PC-3 (cell line): ENCODE measurements around the gene CACNA1S. TPM values are rescaled to one million over a fixed set of nuclear protein-coding genes. Genes with fewer than 3 reads are reported as not detected.

Source experiments
- ATAC-seq: fragments of 200-7000 bp; cut with Tn5 transposase; 2 replicates; pipeline ENCODE4 v1.9.1; 2020; ENCODE audit warnings: mild to moderate bottlenecking, moderate library complexity
- BruUV-seq: library from RNA; stranded (reverse); fragments of 400-500 nt; replicated peaks from 2 replicates; lab custom pipeline; 2021; lab: Mats Ljungman, UMichigan
- CTCF ChIA-PET: fragments of 300-600 bp; sonication (Branson Sonifier 250); formaldehyde crosslinking; loops from one replicate; lab custom pipeline; 2022; ENCODE audit warnings: antibody characterized with exemption; lab: Charles Lee
- POLR2A ChIA-PET: fragments of 300-600 bp; sonication (Branson Sonifier 250); formaldehyde crosslinking; loops from one replicate; lab custom pipeline; 2022; ENCODE audit warnings: antibody characterized with exemption; ENCODE audit not compliant: unreplicated experiment; lab: Charles Lee
- DNase-seq: peaks from one replicate; pipeline ENCODE4 v3.0.0-alpha.2; 2015
- H2AFZ ChIP-seq: fragments of 300-600 bp; sonication (generic); 2 replicates; pipeline ENCODE4 v1.6.0; 2016; ENCODE audit warnings: antibody characterized with exemption, low read length
- H3F3A ChIP-seq: fragments of 300-600 bp; sonication (generic); one replicate; pipeline ENCODE4 v1.6.0; 2017; ENCODE audit warnings: antibody characterized with exemption, low read length, control low read depth, mild to moderate bottlenecking; ENCODE audit not compliant: unreplicated experiment
- H3K27ac ChIP-seq: fragments of 300-600 bp; sonication (generic); 2 replicates; pipeline ENCODE4 v1.5.1; 2016; ENCODE audit warnings: mild to moderate bottlenecking, low read length
- H3K27me3 ChIP-seq: fragments of 300-600 bp; sonication (generic); 2 replicates; pipeline ENCODE4 v1.6.1; 2016; ENCODE audit warnings: low read length, mixed read lengths
- H3K36me3 ChIP-seq: fragments of 300-600 bp; sonication (generic); 2 replicates; pipeline ENCODE4 v1.6.1; 2016; ENCODE audit warnings: low read depth, mixed run types, low read length, mixed read lengths
- H3K4me1 ChIP-seq: fragments of 300-600 bp; sonication (generic); 2 replicates; pipeline ENCODE4 v1.5.1; 2016; ENCODE audit warnings: low read length; ENCODE audit not compliant: insufficient read depth
- H3K4me2 ChIP-seq: fragments of 300-600 bp; sonication (generic); 2 replicates; pipeline ENCODE4 v1.6.0; 2016; ENCODE audit warnings: low read length
- H3K4me3 ChIP-seq: fragments of 300-600 bp; sonication (generic); 2 replicates; pipeline ENCODE4 v1.5.1; 2016; ENCODE audit warnings: mild to moderate bottlenecking, low read length, mixed read lengths
- H3K79me2 ChIP-seq: fragments of 300-600 bp; sonication (generic); 2 replicates; pipeline ENCODE4 v1.6.1; 2017; ENCODE audit warnings: low read length, mixed read lengths
- H3K9ac ChIP-seq: fragments of 300-600 bp; sonication (generic); 2 replicates; pipeline ENCODE4 v1.6.0; 2016; ENCODE audit warnings: mild to moderate bottlenecking, low read length
- H3K9me2 ChIP-seq: fragments of 300-600 bp; sonication (generic); replicated peaks from 2 replicates; pipeline ENCODE4 v1.6.1; 2016; ENCODE audit warnings: mixed run types, low read length, mixed read lengths
- H3K9me3 ChIP-seq: fragments of 300-600 bp; sonication (generic); 2 replicates; pipeline ENCODE4 v1.6.1; 2016; ENCODE audit warnings: low read length, mixed read lengths
- H4K20me1 ChIP-seq: fragments of 300-600 bp; sonication (generic); 2 replicates; pipeline ENCODE4 v1.6.1; 2016; ENCODE audit warnings: low read length, mixed read lengths
- EZH2 ChIP-seq: fragments of 300-600 bp; sonication (generic); IDR thresholded peaks from one replicate; pipeline ENCODE4 v1.6.1; 2017; ENCODE audit warnings: antibody characterized with exemption, mild to moderate bottlenecking, low read length; ENCODE audit not compliant: unreplicated experiment
- EZH2phosphoT487 ChIP-seq: fragments of 300-600 bp; sonication (generic); IDR thresholded peaks from 2 replicates; pipeline ENCODE4 v1.6.1; 2018; ENCODE audit warnings: mild to moderate bottlenecking, antibody characterized with exemption, low read length, borderline replicate concordance
- intact Hi-C: fragments of 100-400 bp; cut with micrococcal nuclease; formaldehyde crosslinking; loops from 2 replicates; pipeline ENCODE4 v1.9.0; 2023
- total RNA-seq: library from RNA; depleted of rRNA; stranded (reverse); fragments of >200 nt; gene quantifications from 2 replicates; pipeline ENCODE4 v1.2.3, GENCODE V29; 2014
- TF ChIP-seq, protein P1 (sequence below): fragments of 300-600 bp; sonication (generic); conservative IDR thresholded peaks from 2 replicates; pipeline ENCODE4 v1.5.1; 2017; ENCODE audit warnings: antibody characterized with exemption, low read depth, mild to moderate bottlenecking, low read length

The CACNA1S gene
- total RNA-seq, 1 experiment from 2014 or later, result not detected

DNA sequence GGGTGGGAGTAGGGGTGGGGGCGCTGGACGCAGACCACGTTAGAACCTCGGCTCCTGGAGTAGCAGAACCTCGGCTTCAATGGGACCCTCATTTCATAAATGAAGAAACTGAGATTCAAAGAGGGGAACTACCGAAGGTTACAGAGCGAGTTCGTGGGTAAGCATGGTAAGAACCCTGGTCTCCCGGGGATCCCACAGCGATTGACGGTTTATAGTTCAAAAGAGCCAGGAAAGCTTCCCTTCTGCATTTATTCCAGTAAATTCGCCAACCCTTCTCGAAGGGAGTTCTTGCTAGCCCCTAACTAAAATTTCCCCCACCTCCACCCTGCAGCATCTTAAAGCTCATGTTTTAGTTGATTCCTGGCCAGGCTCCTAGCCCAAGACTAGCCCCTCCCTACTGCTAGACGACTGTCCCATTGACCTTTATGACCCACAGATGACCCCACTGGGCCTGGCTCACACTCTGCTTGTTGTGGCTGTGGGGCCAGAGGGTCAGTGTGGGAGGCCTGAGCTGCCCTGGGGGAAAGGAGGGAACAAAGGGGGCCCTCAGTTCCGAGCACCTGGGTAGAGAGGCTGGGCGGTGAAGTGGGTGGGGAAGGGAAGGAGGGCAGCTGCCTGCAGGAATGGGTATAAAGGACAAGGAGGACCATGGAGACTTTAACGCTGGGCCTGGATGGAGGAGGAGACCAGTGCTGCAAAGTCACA is 88.2 kb downstream of the CACNA1S start:
- H3K4me1 ChIP-seq, result peaks cover 8% of the 10 kb centered on the region
- H3K9me3 ChIP-seq, result no peaks in the 10 kb centered on the region
- ChIA-PET CTCF (no interaction called here), POLR2A (no interaction called here)
- no peak overlapping the region for H3K9ac ChIP-seq
- H4K20me1 ChIP-seq, result no peaks in the 10 kb centered on the region
- no TSS peak for BruUV-seq
- H3K36me3 ChIP-seq, result no peaks in the 10 kb centered on the region
- intact Hi-C loops, result no loop called here
- TF ChIP-seq, protein P1, sequence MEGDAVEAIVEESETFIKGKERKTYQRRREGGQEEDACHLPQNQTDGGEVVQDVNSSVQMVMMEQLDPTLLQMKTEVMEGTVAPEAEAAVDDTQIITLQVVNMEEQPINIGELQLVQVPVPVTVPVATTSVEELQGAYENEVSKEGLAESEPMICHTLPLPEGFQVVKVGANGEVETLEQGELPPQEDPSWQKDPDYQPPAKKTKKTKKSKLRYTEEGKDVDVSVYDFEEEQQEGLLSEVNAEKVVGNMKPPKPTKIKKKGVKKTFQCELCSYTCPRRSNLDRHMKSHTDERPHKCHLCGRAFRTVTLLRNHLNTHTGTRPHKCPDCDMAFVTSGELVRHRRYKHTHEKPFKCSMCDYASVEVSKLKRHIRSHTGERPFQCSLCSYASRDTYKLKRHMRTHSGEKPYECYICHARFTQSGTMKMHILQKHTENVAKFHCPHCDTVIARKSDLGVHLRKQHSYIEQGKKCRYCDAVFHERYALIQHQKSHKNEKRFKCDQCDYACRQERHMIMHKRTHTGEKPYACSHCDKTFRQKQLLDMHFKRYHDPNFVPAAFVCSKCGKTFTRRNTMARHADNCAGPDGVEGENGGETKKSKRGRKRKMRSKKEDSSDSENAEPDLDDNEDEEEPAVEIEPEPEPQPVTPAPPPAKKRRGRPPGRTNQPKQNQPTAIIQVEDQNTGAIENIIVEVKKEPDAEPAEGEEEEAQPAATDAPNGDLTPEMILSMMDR, result no peak
- TF ChIP-seq EZH2phosphoT487, result no peak
- TF ChIP-seq EZH2, result no peak
- DNase-seq (no peak), ATAC-seq (no peak)
- H2AFZ ChIP-seq, result no peak overlapping the region
- H3K27me3 ChIP-seq, result peaks cover 62% of the 10 kb centered on the region
- H3K79me2 ChIP-seq, result no peaks in the 10 kb centered on the region
- H3K4me3 ChIP-seq, result no peak overlapping the region
- H3F3A ChIP-seq, result no peaks in the 10 kb centered on the region
- H3K27ac ChIP-seq, result no peak overlapping the region
- H3K4me2 ChIP-seq, result no peak overlapping the region
- no peaks in the 10 kb centered on the region for H3K9me2 ChIP-seq

- no peak within 1 kb of the TSS for H3K27ac ChIP-seq
- CTCF ChIA-PET, result no interaction called here
Observed at GRCh38 chr1:201023517-201023902, 88.7 kb downstream of the CACNA1S start, which contains the start of gene KIF21B. Gene KIF21B, minus strand, starts transcription at chr1:201023714. Its CDS starts 331 bp downstream, at chr1:201023383.

More at GRCh38 chr1:201023517-201023902, 88.7 kb downstream of the CACNA1S start, which contains the start of gene KIF21B:
- ATAC-seq (peak; percentile 55), DNase-seq (peak; percentile 52)
- POLR2A ChIA-PET, result no interaction called here
- H3K4me2 ChIP-seq, result no peak within 1 kb of the TSS
- H4K20me1 ChIP-seq, result no peaks in the 10 kb centered on the region
- no peaks in the 10 kb centered on the region for H3K9me3 ChIP-seq
- intact Hi-C loops, result no loop called here
- TF ChIP-seq EZH2phosphoT487 (no peak), EZH2 (no peak)
- TF ChIP-seq, protein P1, result no peak
- BruUV-seq, result no TSS peak
- H3K36me3 ChIP-seq, result no peaks in the 10 kb centered on the region
- no peaks in the 10 kb centered on the region for H3K79me2 ChIP-seq
- H3K9ac ChIP-seq, result no peak within 1 kb of the TSS
- no peak within 1 kb of the TSS for H3K4me3 ChIP-seq
- H3K4me1 ChIP-seq, result peaks cover 8% of the 10 kb centered on the region
- no peaks in the 10 kb centered on the region for H3K9me2 ChIP-seq
- no peaks in the 10 kb centered on the region for H3F3A ChIP-seq
- no peak within 1 kb of the TSS for H2AFZ ChIP-seq
- peaks cover 56% of the 10 kb centered on the region for H3K27me3 ChIP-seq
